Lung (tissue), 12 donors: ENCODE data around the gene MCF2. TPM values are rescaled to one million over a fixed set of nuclear protein-coding genes. Genes with fewer than 3 reads are reported as not detected.

Source experiments
- ATAC-seq: fragments of 200-7000 bp; cut with Tn5 transposase; one replicate; pipeline ENCODE4 v1.9.1; 2020; ENCODE audit warnings: moderate number of reproducible peaks; ENCODE audit not compliant: insufficient read depth, low FRiP score
- DNase-seq, 3 donors: peaks; one replicate each; pipeline ENCODE4 v3.0.0-alpha.2; 2013 to 2017
- H3K27ac ChIP-seq, 2 donors: one replicate each; pipeline ENCODE4 v1.5.1; 2013; ENCODE audit warnings: mild to moderate bottlenecking in 2 of 2, moderate library complexity in 2 of 2, control low read depth in 1 of 2, inconsistent platforms in 1 of 2, low read depth in 1 of 2, low read length in 1 of 2
- H3K27me3 ChIP-seq, 3 donors: one replicate each; pipeline ENCODE4 v1.5.1; 2013; ENCODE audit warnings: low read length in 2 of 3; ENCODE audit not compliant: control insufficient read depth in 3 of 3, insufficient read depth in 3 of 3
- H3K36me3 ChIP-seq, 4 donors: one replicate each; pipeline ENCODE4 v1.5.1; 2013; ENCODE audit warnings: low read length in 4 of 4, mild to moderate bottlenecking in 1 of 4, moderate library complexity in 1 of 4; ENCODE audit not compliant: control insufficient read depth in 4 of 4, insufficient read depth in 4 of 4
- H3K4me1 ChIP-seq, 5 donors: one replicate each; pipeline ENCODE4 v1.5.1; 2013; ENCODE audit warnings: low read length in 5 of 5, mild to moderate bottlenecking in 2 of 5, moderate library complexity in 1 of 5; ENCODE audit not compliant: control insufficient read depth in 5 of 5, insufficient read depth in 5 of 5
- H3K4me3 ChIP-seq: one replicate; pipeline ENCODE4 v1.5.1; 2013; ENCODE audit warnings: mild to moderate bottlenecking, control low read depth, moderate library complexity
- H3K9ac ChIP-seq, 2 donors: one replicate each; pipeline ENCODE4 v1.5.1; 2013; ENCODE audit warnings: low read length in 2 of 2, control low read depth in 1 of 2; ENCODE audit not compliant: insufficient read depth in 1 of 2
- H3K9me3 ChIP-seq, 4 donors: one replicate each; pipeline ENCODE4 v1.5.1; 2013; ENCODE audit warnings: low read length in 3 of 4, mild to moderate bottlenecking in 1 of 4, moderate library complexity in 1 of 4; ENCODE audit not compliant: control insufficient read depth in 4 of 4, insufficient read depth in 3 of 4
- WGBS, 2 donors: extraction: QIAGEN DNeasy Blood & Tissue Kit; methylation state at CpG; one replicate each; pipeline ENCODE4 v1.1.7; 2013; 5-methylcytosine and 5-hydroxymethylcytosine counted together
- polyA plus RNA-seq, 2 donors: library from polyadenylated mRNA; stranded (reverse); fragments of 200-250 nt; gene quantifications; one replicate each; pipeline ENCODE4 v1.2.1, GENCODE V29; 2013
- total RNA-seq, 2 donors: library from RNA; depleted of rRNA in 1 of 2; stranded (reverse); fragments of >200 nt in 1 of 2; gene quantifications; one replicate each; pipeline ENCODE4 v1.2.1, GENCODE V29; 2014 to 2021
- TF ChIP-seq, protein P1 (sequence below): IDR thresholded peaks from 2 replicates; pipeline ENCODE4 v1.5.1; 2012; ENCODE audit warnings: mild to moderate bottlenecking; ENCODE audit errors: control extremely low read depth, extremely low read depth
- donor health status: control.
- donor health status: control.
- donor health status: Bipolar disorder and iron deficiency.
- donor health status: healthy.
- donor health status: DM: yes; HTN: yes; CAD: no.

MCF2 gene
- total and polyA plus RNA-seq, 4 donors: 0.10 to 0.37 (median 0.14) TPM

DNA sequence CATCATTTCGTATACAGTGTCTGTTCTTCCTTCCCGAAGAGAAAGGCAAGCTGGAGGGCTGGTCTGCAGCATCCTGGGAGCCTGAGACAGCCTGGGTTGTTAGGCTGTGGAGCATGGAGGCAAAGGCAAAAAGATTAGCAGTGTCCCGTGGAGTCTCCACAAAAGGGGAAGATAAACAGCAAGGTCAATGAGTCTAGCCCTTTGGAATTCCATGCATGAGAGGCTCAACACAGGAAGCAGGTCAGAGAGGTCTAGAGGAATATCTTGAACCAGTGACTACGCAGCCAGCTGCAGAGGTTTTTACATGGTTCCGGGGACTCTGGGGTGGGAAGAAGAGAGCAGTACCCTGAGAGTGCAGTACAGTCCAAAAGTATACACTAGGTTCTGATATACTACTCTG is 12.2 kb upstream of the MCF2 start:
- no peak for ATAC-seq
- Histone ChIP-seq H3K27ac (no peak overlapping the region), H3K9ac (no peak overlapping the region), H3K4me3 (no peak overlapping the region), H3K4me1 (no peaks in the 10 kb centered on the region), H3K27me3 (no peaks in the 10 kb centered on the region), H3K36me3 (no peaks in the 10 kb centered on the region), H3K9me3 (no peaks in the 10 kb centered on the region)
- no peak for DNase-seq
- TF ChIP-seq, protein P1, sequence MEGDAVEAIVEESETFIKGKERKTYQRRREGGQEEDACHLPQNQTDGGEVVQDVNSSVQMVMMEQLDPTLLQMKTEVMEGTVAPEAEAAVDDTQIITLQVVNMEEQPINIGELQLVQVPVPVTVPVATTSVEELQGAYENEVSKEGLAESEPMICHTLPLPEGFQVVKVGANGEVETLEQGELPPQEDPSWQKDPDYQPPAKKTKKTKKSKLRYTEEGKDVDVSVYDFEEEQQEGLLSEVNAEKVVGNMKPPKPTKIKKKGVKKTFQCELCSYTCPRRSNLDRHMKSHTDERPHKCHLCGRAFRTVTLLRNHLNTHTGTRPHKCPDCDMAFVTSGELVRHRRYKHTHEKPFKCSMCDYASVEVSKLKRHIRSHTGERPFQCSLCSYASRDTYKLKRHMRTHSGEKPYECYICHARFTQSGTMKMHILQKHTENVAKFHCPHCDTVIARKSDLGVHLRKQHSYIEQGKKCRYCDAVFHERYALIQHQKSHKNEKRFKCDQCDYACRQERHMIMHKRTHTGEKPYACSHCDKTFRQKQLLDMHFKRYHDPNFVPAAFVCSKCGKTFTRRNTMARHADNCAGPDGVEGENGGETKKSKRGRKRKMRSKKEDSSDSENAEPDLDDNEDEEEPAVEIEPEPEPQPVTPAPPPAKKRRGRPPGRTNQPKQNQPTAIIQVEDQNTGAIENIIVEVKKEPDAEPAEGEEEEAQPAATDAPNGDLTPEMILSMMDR: no peak
- 59 to 75% methylated on average over 5 of the region's 5 CpGs for WGBS, 2 donors

DNA sequence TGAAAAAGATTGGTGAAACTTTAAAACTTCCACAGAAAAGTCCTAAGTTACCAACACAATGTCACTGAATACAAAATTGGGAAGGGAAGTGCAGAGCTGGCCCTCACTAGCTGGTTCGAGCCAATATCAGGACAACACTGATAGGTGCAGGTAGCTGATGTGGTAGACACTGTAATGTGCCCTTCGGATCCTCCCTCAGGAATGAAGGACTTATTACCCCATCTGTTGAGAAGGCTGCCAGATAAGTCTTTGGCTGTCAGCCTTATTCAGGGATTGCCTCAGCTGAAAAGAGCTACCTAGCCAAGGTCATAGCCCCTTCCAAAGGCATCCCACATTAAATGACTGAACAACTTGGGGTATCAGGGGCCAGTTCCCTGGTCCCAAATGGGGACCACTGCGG is 5.3 kb downstream of the MCF2 start:
- H3K9me3 ChIP-seq: no peaks in the 10 kb centered on the region
- H3K27me3 ChIP-seq: no peaks in the 10 kb centered on the region
- H3K9ac ChIP-seq: no peak overlapping the region
- H3K27ac ChIP-seq: no peak overlapping the region
- ATAC-seq (no peak), DNase-seq (no peak)
- TF ChIP-seq, protein P1: no peak
- H3K4me3 ChIP-seq: no peak overlapping the region
- no peaks in the 10 kb centered on the region for H3K4me1 ChIP-seq
- H3K36me3 ChIP-seq: no peaks in the 10 kb centered on the region
- WGBS, 2 donors: 82 to 94% methylated on average over 3 of the region's 3 CpGs

DNA sequence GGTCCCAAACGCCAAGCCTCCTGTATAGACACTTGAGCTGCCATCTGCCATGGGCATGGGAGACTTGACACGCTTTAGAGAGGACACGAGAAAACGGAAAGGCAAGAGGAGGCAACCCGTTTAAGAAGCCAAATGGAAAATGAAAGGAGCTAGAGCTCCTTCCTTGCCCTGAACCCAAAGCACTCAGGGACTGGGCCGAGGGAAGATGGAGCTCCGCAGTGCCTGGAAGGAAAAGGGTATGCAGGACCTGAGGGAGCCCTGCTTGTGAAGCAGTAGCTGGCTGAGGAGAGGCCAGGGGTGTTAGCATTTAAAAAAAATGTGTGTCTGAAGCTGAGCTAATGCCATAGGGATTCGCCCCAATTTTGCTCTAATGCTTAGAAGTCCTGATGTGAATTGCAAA is 15.1 kb downstream of the MCF2 start:
- Histone ChIP-seq H3K27ac (no peak overlapping the region), H3K36me3 (no peaks in the 10 kb centered on the region), H3K4me3 (no peak overlapping the region), H3K9ac (no peak overlapping the region), H3K4me1 (peaks cover 0 to 7% (median 0%) of the 10 kb centered on the region in 5 donors), H3K9me3 (no peaks in the 10 kb centered on the region), H3K27me3 (peaks cover 7 to 26% (median 18%) of the 10 kb centered on the region in 3 donors)
- DNase-seq (no peak), ATAC-seq (no peak)
- 43 to 47% methylated on average over 8 of the region's 8 CpGs for WGBS, 2 donors
- TF ChIP-seq, protein P1: no peak

DNA sequence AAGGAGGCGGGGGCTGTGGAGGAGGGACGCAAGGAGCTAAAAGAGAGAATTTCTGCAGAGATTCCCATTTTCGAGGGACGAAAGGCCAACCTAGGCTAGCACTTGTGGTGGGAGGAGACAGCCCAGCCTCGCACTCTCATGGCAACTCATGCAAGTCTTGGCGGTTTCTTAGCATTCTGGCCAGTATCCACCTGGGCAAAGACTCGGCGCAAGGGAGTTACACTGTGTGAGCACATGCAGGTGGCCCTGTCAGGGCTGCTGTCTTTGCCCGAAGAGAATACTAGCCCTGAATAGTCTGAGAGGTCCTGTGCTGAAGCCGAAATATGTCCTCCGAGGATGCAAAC is 15.5 kb downstream of the MCF2 start:
- H3K4me1 ChIP-seq: peaks cover 0 to 7% (median 0%) of the 10 kb centered on the region in 5 donors
- DNase-seq: peak in 1 of 3 donors; percentile 8
- no peak overlapping the region for H3K9ac ChIP-seq
- ATAC-seq: no peak
- TF ChIP-seq, protein P1: no peak
- no peaks in the 10 kb centered on the region for H3K36me3 ChIP-seq
- H3K27ac ChIP-seq: no peak overlapping the region
- WGBS, 2 donors: 32 to 45% methylated on average over 9 to 11 of the region's 11 CpGs
- H3K9me3 ChIP-seq: no peaks in the 10 kb centered on the region
- H3K27me3 ChIP-seq: peaks cover 7 to 26% (median 18%) of the 10 kb centered on the region in 3 donors
- H3K4me3 ChIP-seq: no peak overlapping the region
